GM12878 (cell line): ENCODE measurements around the gene DMRTC2. TPM values are rescaled to one million over a fixed set of nuclear protein-coding genes. Genes with fewer than 3 reads are reported as not detected.

Source experiments
- ASH2L ChIP-seq: fragments of 300-600, 200-600 bp; sonication (generic); IDR thresholded peaks from 2 replicates; pipeline ENCODE4 v1.6.1; 2017; ENCODE audit warnings: low read depth, mild to moderate bottlenecking, borderline replicate concordance
- BACH1 ChIP-seq: fragments of 450-650 bp; IDR thresholded peaks from 2 replicates; pipeline ENCODE4 v1.6.1; 2017; ENCODE audit warnings: mild to moderate bottlenecking, borderline replicate concordance
- BRCA1 ChIP-seq: IDR thresholded peaks from 2 replicates; pipeline ENCODE4 v1.6.1; 2011; ENCODE audit warnings: low read depth, low read length, improper control_type of control experiment
- EZH2 ChIP-seq: IDR thresholded peaks from 2 replicates; pipeline ENCODE4 v1.6.1; 2012; ENCODE audit warnings: low read depth, mild to moderate bottlenecking, control low read depth, inconsistent platforms, low read length, borderline replicate concordance; ENCODE audit not compliant: control insufficient read depth
- HDAC6 ChIP-seq: fragments of 200-600 bp; sonication (generic); IDR thresholded peaks from one replicate; pipeline ENCODE4 v1.8.0; 2017; ENCODE audit warnings: antibody characterized with exemption; ENCODE audit not compliant: unreplicated experiment
- IKZF1 ChIP-seq: fragments of 450-650 bp; conservative IDR thresholded peaks from 2 replicates; pipeline ENCODE4 v1.6.1; 2017; ENCODE audit warnings: antibody characterized with exemption, mild to moderate bottlenecking
- LARP7 ChIP-seq: fragments of 450-650 bp; IDR thresholded peaks from 2 replicates; pipeline ENCODE4 v1.6.1; 2017; ENCODE audit warnings: mild to moderate bottlenecking
- MYB ChIP-seq: fragments of 150-350 bp; IDR thresholded peaks from 2 replicates; pipeline ENCODE4 v1.6.1; 2014; ENCODE audit warnings: mild to moderate bottlenecking, low read depth, low read length, borderline replicate concordance
- POU2F2 ChIP-seq: IDR thresholded peaks from 3 replicates; pipeline ENCODE4 v1.6.1; 2011; ENCODE audit warnings: low read depth, mild to moderate bottlenecking, low read length, borderline replicate concordance
- RAD21 ChIP-seq: IDR thresholded peaks from 2 replicates; pipeline ENCODE4 v1.6.1; 2011; ENCODE audit warnings: mild to moderate bottlenecking, low read depth, low read length, moderate library complexity; ENCODE audit not compliant: insufficient read depth
- RB1 ChIP-seq: fragments of 450-650 bp; formaldehyde crosslinking; IDR thresholded peaks from 2 replicates; pipeline ENCODE4 v1.6.1; 2017; ENCODE audit warnings: mild to moderate bottlenecking, borderline replicate concordance
- TBL1XR1 ChIP-seq: IDR thresholded peaks from 2 replicates; pipeline ENCODE4 v1.6.1; 2012; ENCODE audit warnings: low read depth, low read length, improper control_type of control experiment
- ZBED1 ChIP-seq: IDR thresholded peaks from 2 replicates; pipeline ENCODE4 v1.6.1; 2016; ENCODE audit warnings: borderline replicate concordance
- ZNF207 ChIP-seq: fragments of 450-650 bp; IDR thresholded peaks from 2 replicates; pipeline ENCODE4 v1.6.1; 2014; ENCODE audit warnings: antibody characterized with exemption, mild to moderate bottlenecking, borderline replicate concordance
- ZNF622 ChIP-seq: fragments of 450-650 bp; IDR thresholded peaks from 2 replicates; pipeline ENCODE4 v1.6.1; 2017; ENCODE audit warnings: mild to moderate bottlenecking, inconsistent platforms
- polyA plus RNA-seq, 11 experiments: library from polyadenylated mRNA; depleted of rRNA in 4 of 11; unstranded in 6 of 11; stranded (reverse) in 5 of 11; fragments of >200 nt; fragmentation: Nextera tagmentation in 4 of 11; fragmentation: Illumina TruSeq in 1 of 11; extraction: Ambion mirVana in 4 of 11; extraction: Trizol in 1 of 11; gene quantifications; 1 replicate in 1 of 11; 2 replicates in 10 of 11; pipeline versions ENCODE4 v1.2.1 to v1.2.3, GENCODE V29; 2011 to 2016; ENCODE audit warnings: inconsistent platforms in 2 of 11, missing spikeins in 2 of 11, low read depth in 1 of 11
- total RNA-seq, 4 experiments: library from RNA; depleted of rRNA in 3 of 4; stranded (reverse); fragments of >200 nt in 3 of 4; fragmentation: Illumina TruSeq in 1 of 4; extraction: Trizol in 1 of 4; gene quantifications; 2 replicates each; pipeline versions ENCODE4 v1.2.1 to v1.2.3, GENCODE V29; 2013 to 2021
- TF ChIP-seq, protein P1 (sequence below): fragments of 450-650 bp; IDR thresholded peaks from 2 replicates; pipeline ENCODE4 v1.6.1; 2016; ENCODE audit warnings: mild to moderate bottlenecking
- TF ChIP-seq, protein P2 (sequence below): fragments of 450-650 bp; IDR thresholded peaks from 2 replicates; pipeline ENCODE4 v1.6.1; 2017; ENCODE audit warnings: antibody characterized with exemption, mild to moderate bottlenecking, moderate library complexity
- TF ChIP-seq, protein P3 (sequence below): fragments of 450-650 bp; conservative IDR thresholded peaks from 2 replicates; pipeline ENCODE4 v1.6.1; 2017; ENCODE audit warnings: mild to moderate bottlenecking, moderate library complexity
- TF ChIP-seq, protein P4 (sequence below): fragments of 450-650 bp; IDR thresholded peaks from 2 replicates; pipeline ENCODE4 v1.6.1; 2017; ENCODE audit warnings: mild to moderate bottlenecking, moderate library complexity

DMRTC2 gene
- total and polyA plus RNA-seq, 10 of the 15 experiments (the other 5 are each of a cell fraction or from before 2014, with no cell fraction given) = not detected

DNA sequence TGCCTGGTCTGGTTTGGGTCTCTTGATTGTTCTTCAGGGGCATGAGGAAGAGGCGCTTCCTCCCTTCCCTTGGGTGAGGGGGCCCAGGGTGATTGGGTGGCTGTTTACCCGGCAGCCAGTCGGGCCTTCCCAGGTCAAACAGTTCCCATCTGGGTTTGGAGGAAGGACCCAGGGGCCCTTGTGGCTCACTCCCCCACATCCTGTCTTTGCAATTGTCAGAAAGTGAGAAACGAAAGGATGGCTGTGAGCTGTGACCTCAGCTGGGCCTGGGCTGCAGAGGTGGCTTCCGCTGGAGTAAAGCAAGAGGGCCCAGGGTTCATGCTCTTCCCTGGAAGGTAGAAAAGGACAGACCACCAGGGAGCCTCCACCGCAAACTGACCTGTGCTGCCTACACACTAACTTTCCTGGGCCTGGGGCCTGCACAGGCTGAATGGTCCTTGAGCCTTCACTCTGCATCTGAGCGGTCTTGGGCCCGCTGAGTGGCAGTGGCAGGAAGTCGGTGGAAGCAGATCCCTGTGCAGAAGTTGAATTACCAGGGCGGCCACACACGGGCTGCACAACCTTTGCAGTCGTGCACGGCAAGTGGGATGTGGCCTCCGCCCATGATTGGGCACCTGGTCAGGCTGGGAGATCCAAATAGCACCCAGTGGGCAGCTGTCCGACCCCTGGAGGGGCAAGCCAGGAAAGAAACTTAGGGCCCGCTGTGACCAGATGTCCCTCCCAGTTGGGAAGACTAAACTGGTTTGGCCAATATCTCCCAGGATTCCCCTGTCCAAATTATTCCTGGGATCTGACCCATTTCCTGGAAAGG is 26.9 kb downstream of the DMRTC2 start (continued):
- TF ChIP-seq, protein P1, sequence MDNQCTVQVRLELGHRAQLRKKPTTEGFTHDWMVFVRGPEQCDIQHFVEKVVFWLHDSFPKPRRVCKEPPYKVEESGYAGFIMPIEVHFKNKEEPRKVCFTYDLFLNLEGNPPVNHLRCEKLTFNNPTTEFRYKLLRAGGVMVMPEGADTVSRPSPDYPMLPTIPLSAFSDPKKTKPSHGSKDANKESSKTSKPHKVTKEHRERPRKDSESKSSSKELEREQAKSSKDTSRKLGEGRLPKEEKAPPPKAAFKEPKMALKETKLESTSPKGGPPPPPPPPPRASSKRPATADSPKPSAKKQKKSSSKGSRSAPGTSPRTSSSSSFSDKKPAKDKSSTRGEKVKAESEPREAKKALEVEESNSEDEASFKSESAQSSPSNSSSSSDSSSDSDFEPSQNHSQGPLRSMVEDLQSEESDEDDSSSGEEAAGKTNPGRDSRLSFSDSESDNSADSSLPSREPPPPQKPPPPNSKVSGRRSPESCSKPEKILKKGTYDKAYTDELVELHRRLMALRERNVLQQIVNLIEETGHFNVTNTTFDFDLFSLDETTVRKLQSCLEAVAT = no peak
- TF ChIP-seq EZH2 (no peak), RAD21 (no peak), ZBED1 (peak; percentile 84), MYB (no peak), POU2F2 (no peak; the same call in 1 of the 3 replicates), LARP7 (peak; percentile 22; the same call in 1 of the 2 replicates), TBL1XR1 (peak; percentile 70), BACH1 (peak; percentile 85; the same call in 1 of the 2 replicates), BRCA1 (no peak), IKZF1 (peak; percentile 99), ZNF622 (no peak), RB1 (0 out of 2 replicates have a peak, but pooled peaks have one; percentile 24), ASH2L (0 out of 2 replicates have a peak, but pooled peaks have one; percentile 36), ZNF207 (no peak), HDAC6 (no peak)
- TF ChIP-seq, protein P2, sequence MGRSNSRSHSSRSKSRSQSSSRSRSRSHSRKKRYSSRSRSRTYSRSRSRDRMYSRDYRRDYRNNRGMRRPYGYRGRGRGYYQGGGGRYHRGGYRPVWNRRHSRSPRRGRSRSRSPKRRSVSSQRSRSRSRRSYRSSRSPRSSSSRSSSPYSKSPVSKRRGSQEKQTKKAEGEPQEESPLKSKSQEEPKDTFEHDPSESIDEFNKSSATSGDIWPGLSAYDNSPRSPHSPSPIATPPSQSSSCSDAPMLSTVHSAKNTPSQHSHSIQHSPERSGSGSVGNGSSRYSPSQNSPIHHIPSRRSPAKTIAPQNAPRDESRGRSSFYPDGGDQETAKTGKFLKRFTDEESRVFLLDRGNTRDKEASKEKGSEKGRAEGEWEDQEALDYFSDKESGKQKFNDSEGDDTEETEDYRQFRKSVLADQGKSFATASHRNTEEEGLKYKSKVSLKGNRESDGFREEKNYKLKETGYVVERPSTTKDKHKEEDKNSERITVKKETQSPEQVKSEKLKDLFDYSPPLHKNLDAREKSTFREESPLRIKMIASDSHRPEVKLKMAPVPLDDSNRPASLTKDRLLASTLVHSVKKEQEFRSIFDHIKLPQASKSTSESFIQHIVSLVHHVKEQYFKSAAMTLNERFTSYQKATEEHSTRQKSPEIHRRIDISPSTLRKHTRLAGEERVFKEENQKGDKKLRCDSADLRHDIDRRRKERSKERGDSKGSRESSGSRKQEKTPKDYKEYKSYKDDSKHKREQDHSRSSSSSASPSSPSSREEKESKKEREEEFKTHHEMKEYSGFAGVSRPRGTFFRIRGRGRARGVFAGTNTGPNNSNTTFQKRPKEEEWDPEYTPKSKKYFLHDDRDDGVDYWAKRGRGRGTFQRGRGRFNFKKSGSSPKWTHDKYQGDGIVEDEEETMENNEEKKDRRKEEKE = no peak
- TF ChIP-seq, protein P3, sequence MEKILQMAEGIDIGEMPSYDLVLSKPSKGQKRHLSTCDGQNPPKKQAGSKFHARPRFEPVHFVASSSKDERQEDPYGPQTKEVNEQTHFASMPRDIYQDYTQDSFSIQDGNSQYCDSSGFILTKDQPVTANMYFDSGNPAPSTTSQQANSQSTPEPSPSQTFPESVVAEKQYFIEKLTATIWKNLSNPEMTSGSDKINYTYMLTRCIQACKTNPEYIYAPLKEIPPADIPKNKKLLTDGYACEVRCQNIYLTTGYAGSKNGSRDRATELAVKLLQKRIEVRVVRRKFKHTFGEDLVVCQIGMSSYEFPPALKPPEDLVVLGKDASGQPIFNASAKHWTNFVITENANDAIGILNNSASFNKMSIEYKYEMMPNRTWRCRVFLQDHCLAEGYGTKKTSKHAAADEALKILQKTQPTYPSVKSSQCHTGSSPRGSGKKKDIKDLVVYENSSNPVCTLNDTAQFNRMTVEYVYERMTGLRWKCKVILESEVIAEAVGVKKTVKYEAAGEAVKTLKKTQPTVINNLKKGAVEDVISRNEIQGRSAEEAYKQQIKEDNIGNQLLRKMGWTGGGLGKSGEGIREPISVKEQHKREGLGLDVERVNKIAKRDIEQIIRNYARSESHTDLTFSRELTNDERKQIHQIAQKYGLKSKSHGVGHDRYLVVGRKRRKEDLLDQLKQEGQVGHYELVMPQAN = no peak
- TF ChIP-seq, protein P4, sequence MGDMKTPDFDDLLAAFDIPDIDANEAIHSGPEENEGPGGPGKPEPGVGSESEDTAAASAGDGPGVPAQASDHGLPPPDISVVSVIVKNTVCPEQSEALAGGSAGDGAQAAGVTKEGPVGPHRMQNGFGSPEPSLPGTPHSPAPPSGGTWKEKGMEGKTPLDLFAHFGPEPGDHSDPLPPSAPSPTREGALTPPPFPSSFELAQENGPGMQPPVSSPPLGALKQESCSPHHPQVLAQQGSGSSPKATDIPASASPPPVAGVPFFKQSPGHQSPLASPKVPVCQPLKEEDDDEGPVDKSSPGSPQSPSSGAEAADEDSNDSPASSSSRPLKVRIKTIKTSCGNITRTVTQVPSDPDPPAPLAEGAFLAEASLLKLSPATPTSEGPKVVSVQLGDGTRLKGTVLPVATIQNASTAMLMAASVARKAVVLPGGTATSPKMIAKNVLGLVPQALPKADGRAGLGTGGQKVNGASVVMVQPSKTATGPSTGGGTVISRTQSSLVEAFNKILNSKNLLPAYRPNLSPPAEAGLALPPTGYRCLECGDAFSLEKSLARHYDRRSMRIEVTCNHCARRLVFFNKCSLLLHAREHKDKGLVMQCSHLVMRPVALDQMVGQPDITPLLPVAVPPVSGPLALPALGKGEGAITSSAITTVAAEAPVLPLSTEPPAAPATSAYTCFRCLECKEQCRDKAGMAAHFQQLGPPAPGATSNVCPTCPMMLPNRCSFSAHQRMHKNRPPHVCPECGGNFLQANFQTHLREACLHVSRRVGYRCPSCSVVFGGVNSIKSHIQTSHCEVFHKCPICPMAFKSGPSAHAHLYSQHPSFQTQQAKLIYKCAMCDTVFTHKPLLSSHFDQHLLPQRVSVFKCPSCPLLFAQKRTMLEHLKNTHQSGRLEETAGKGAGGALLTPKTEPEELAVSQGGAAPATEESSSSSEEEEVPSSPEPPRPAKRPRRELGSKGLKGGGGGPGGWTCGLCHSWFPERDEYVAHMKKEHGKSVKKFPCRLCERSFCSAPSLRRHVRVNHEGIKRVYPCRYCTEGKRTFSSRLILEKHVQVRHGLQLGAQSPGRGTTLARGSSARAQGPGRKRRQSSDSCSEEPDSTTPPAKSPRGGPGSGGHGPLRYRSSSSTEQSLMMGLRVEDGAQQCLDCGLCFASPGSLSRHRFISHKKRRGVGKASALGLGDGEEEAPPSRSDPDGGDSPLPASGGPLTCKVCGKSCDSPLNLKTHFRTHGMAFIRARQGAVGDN = peak; percentile 98
